HEK293T (cell line): ENCODE measurements around the gene SPRED3.

Source experiments
- CTCF ChIA-PET: fragments of 350-600 bp; formaldehyde crosslinking; extraction: SDS; loops from one replicate; lab custom pipeline; 2021; ENCODE audit warnings: antibody characterized with exemption, inconsistent platforms; lab: Yijun Ruan, JAX
- POLR2A ChIA-PET: fragments of 350-600 bp; formaldehyde crosslinking; extraction: SDS; loops from one replicate; lab custom pipeline; 2020; ENCODE audit warnings: antibody characterized with exemption, inconsistent platforms; lab: Yijun Ruan, JAX
- DNase-seq: peaks from one replicate; pipeline ENCODE4 v3.0.0; 2012; ENCODE audit warnings: mixed read lengths; ENCODE audit errors: extremely low spot score
- ARNT ChIP-seq: fragments of 450-650 bp; IDR thresholded peaks from 2 replicates; pipeline ENCODE4 v1.6.1; 2017; ENCODE audit warnings: mild to moderate bottlenecking
- BHLHE40 ChIP-seq: fragments of 450-650 bp; IDR thresholded peaks from 2 replicates; pipeline ENCODE4 v1.6.1; 2016; ENCODE audit warnings: mild to moderate bottlenecking, moderate library complexity, borderline replicate concordance
- CTBP1 ChIP-seq: fragments of 450-650 bp; IDR thresholded peaks from 2 replicates; pipeline ENCODE4 v1.6.1; 2016; ENCODE audit warnings: borderline replicate concordance
- ELF4 ChIP-seq: fragments of 450-650 bp; IDR thresholded peaks from 2 replicates; pipeline ENCODE4 v1.6.1; 2017; ENCODE audit warnings: antibody characterized with exemption
- FOXA1 ChIP-seq: fragments of 450-650 bp; IDR thresholded peaks from 2 replicates; pipeline ENCODE4 v1.6.1; 2016; ENCODE audit warnings: mild to moderate bottlenecking
- FOXK2 ChIP-seq: fragments of 450-650 bp; IDR thresholded peaks from 2 replicates; pipeline ENCODE4 v1.6.1; 2016; ENCODE audit warnings: mild to moderate bottlenecking
- FOXM1 ChIP-seq: fragments of 450-650 bp; IDR thresholded peaks from 2 replicates; pipeline ENCODE4 v1.6.1; 2017; ENCODE audit warnings: mild to moderate bottlenecking, borderline replicate concordance
- HDGF ChIP-seq: fragments of 450-650 bp; IDR thresholded peaks from 2 replicates; pipeline ENCODE4 v1.6.1; 2017; ENCODE audit warnings: antibody characterized with exemption, borderline replicate concordance
- L3MBTL2 ChIP-seq: fragments of 450-650 bp; conservative IDR thresholded peaks from 2 replicates; pipeline ENCODE4 v1.6.1; 2016; ENCODE audit warnings: mild to moderate bottlenecking
- LEF1 ChIP-seq: fragments of 450-650 bp; IDR thresholded peaks from 2 replicates; pipeline ENCODE4 v1.6.1; 2017; ENCODE audit warnings: mild to moderate bottlenecking, borderline replicate concordance
- NFRKB ChIP-seq: fragments of 450-650 bp; IDR thresholded peaks from 2 replicates; pipeline ENCODE4 v1.6.1; 2016; ENCODE audit warnings: mild to moderate bottlenecking, moderate library complexity
- SP1 ChIP-seq: fragments of 450-650 bp; IDR thresholded peaks from 2 replicates; pipeline ENCODE4 v1.6.1; 2017
- SUZ12 ChIP-seq: fragments of 450-650 bp; IDR thresholded peaks from 2 replicates; pipeline ENCODE4 v1.6.1; 2016; ENCODE audit warnings: mild to moderate bottlenecking
- TARDBP ChIP-seq: fragments of 450-650 bp; IDR thresholded peaks from 2 replicates; pipeline ENCODE4 v1.6.1; 2016
- ZNF384 ChIP-seq: fragments of 450-650 bp; IDR thresholded peaks from 2 replicates; pipeline ENCODE4 v1.6.1; 2016
- TF ChIP-seq, protein P1 (sequence below): fragments of 450-650 bp; IDR thresholded peaks from 2 replicates; pipeline ENCODE4 v1.6.1; 2016

The SPRED3 gene

DNA sequence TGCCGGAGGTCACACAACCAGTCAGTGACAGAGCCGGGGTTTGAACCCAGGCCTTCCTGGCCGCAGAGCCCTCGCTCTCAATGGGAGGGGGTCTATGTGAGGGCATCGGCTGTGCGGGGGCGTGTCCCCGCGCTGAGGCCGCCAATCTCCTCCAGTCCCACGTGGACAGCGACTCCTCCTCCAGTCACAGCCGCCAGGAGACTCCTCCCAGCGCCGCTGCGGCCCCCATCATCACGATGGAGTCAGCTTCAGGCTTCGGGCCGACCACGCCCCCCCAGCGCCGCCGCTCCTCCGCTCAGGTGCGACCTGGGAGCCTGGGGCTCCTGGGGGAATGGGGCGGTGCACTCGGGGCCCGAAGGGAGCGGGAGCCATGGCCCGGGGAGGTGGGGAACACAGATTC lies 6.0 kb downstream of the SPRED3 start:
- TF ChIP-seq LEF1 = no peak
- no peak for TF ChIP-seq SP1
- no peak for TF ChIP-seq ZNF384
- TF ChIP-seq FOXM1 = no peak
- no peak for TF ChIP-seq CTBP1
- no peak for TF ChIP-seq ELF4
- TF ChIP-seq FOXA1 = no peak
- no peak for TF ChIP-seq HDGF
- TF ChIP-seq SUZ12 = no peak
- TF ChIP-seq NFRKB = no peak
- TF ChIP-seq, protein P1, sequence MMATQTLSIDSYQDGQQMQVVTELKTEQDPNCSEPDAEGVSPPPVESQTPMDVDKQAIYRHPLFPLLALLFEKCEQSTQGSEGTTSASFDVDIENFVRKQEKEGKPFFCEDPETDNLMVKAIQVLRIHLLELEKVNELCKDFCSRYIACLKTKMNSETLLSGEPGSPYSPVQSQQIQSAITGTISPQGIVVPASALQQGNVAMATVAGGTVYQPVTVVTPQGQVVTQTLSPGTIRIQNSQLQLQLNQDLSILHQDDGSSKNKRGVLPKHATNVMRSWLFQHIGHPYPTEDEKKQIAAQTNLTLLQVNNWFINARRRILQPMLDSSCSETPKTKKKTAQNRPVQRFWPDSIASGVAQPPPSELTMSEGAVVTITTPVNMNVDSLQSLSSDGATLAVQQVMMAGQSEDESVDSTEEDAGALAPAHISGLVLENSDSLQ = no peak
- TF ChIP-seq FOXK2 = no peak
- no peak for TF ChIP-seq ARNT
- TF ChIP-seq L3MBTL2 = no peak
- TF ChIP-seq TARDBP = no peak
- TF ChIP-seq BHLHE40 = no peak
- DNase-seq = no peak
- POLR2A ChIA-PET = no interaction called here
- CTCF ChIA-PET = no interaction called here

DNA sequence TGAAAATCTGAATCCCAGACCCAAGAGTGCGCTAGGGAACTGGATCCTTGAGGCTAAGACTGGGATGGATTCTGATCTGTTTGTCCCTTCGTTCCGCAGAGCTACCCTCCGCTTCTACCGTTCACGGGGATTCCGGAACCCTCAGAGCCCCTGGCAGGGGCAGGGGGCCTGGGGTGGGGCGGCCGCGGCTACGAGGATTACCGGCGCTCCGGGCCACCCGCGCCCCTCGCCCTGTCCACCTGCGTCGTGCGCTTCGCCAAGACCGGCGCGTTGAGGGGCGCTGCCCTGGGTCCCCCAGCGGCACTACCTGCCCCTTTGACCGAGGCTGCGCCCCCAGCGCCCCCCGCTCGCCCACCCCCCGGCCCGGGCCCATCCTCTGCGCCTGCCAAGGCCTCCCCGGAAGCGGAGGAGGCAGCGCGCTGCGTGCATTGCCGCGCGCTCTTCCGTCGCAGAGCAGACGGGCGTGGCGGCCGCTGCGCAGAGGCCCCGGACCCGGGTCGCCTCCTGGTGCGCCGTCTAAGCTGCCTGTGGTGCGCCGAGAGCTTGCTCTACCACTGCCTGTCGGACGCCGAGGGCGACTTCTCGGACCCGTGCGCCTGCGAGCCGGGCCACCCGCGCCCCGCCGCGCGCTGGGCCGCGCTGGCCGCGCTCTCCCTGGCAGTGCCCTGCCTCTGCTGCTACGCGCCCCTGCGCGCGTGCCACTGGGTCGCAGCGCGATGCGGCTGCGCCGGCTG lies 7.1 kb downstream of the SPRED3 start:
- POLR2A ChIA-PET = no interaction called here
- CTCF ChIA-PET = no interaction called here
- no peak for DNase-seq
- TF ChIP-seq HDGF = no peak
- no peak for TF ChIP-seq LEF1
- no peak for TF ChIP-seq SP1
- no peak for TF ChIP-seq FOXK2
- TF ChIP-seq ARNT = no peak
- no peak for TF ChIP-seq CTBP1
- TF ChIP-seq ELF4 = no peak
- TF ChIP-seq, protein P1 = no peak
- TF ChIP-seq FOXA1 = no peak
- TF ChIP-seq TARDBP = no peak
- no peak for TF ChIP-seq L3MBTL2
- TF ChIP-seq ZNF384 = no peak
- TF ChIP-seq BHLHE40 = no peak
- no peak for TF ChIP-seq NFRKB
- TF ChIP-seq SUZ12 = no peak
- no peak for TF ChIP-seq FOXM1

GRCh38 chr19:38399081-38399480 lies 10.6 kb downstream of the SPRED3 start:
- TF ChIP-seq FOXA1 (no peak), HDGF (no peak), ARNT (no peak)
- no peak for DNase-seq
- CTCF ChIA-PET = no interaction called here
- POLR2A ChIA-PET = no interaction called here

GRCh38 chr19:38399537-38399936 lies 11.0 kb downstream of the SPRED3 start:
- ChIA-PET CTCF (no interaction called here), POLR2A (no interaction called here)
- no peak for DNase-seq
- TF ChIP-seq LEF1 = no peak
- no peak for TF ChIP-seq SUZ12
- TF ChIP-seq CTBP1 = no peak
- no peak for TF ChIP-seq L3MBTL2
- TF ChIP-seq FOXA1 = no peak
- no peak for TF ChIP-seq TARDBP
- TF ChIP-seq HDGF = no peak
- no peak for TF ChIP-seq FOXM1
- TF ChIP-seq FOXK2 = no peak
- no peak for TF ChIP-seq NFRKB

DNA sequence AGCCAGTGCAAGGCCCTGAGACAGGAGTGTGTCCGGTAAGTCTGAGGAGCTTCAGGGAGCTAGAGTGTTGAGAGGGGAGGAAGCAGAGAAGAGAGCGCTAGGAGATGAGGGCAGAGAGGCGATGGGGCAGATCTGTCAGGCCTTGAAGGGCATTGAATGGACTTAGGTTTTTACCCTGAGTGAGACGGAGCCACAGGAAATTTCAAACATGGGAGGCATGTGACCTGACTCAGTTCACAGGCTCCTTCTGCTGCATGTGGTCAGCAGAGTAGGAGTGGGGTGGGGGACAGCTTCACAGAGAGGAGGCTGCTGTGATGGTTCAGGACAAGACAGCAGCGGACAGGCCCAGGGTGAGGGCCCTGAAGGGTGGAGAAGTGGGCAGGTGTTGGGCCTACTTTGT lies 11.9 kb downstream of the SPRED3 start:
- no peak for DNase-seq
- ChIA-PET POLR2A (no interaction called here), CTCF (no interaction called here)
- no peak for TF ChIP-seq CTBP1
- no peak for TF ChIP-seq HDGF

DNA sequence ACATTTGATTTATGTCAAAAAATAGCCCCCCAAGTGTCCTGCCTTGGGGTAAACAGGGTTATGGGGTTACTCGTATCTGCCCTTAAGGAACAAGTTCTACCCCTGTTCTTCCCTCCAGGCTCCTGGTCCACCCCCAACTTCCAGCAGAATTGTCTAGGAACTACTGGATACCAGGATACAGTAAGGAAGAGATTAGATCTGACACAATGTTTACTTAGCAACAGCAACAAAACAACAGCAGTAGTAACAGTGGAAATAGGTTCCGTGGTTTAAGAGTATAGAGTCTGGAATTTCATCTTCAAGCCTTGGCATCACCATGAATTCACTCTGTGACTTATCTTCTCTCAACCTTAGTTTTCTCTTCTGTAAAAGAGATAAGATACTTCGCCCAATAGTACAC lies 12.7 kb downstream of the SPRED3 start:
- POLR2A ChIA-PET = no interaction called here

DNA sequence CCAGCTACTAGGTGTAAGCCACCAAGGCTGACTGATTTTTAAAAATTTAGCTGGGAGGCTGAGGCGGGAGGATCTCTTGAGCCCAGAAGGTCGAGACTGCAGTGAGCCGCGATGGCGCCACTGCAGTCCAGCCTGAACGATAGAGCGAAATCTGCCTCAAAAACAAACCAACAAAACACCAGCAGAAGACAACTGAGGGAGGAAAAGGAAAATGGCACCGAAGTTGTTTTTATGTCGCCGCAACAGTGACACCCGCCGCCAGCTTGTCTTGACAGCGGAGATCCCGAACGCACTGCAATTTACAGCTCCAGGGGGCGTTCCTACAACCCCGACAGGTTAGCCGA lies 14.1 kb downstream of the SPRED3 start:
- POLR2A ChIA-PET = interaction anchor here (0.6 to 2.8 kb wide), 14 partner anchors 10 to 936 kb away, joined by 3 to 23 read pairs (median 4); partner anchors contain the start of genes ACTN4, CATSPERG, EIF3K and GGN

More for the DNA sequence above, 12.7 kb downstream of the SPRED3 start:
- TF ChIP-seq CTBP1 (no peak), ZNF384 (no peak), FOXA1 (no peak), HDGF (no peak), SP1 (no peak)
- CTCF ChIA-PET = no interaction called here
- no peak for DNase-seq

More for the DNA sequence above, 14.1 kb downstream of the SPRED3 start:
- CTCF ChIA-PET = interaction anchor here (0.6 to 1.7 kb wide), 18 partner anchors 8 to 486 kb away, joined by 3 to 11 read pairs (median 4); partner anchors contain the start of genes GGN and MAP4K1
- TF ChIP-seq, protein P1 = peak; percentile 79
- no peak for TF ChIP-seq NFRKB
- DNase-seq = no peak
